ENCODE results near the gene SMIM11.
"Not testable (repeated sequence)": the region's sequence is repeated elsewhere in the genome, so short reads cannot be mapped to it uniquely, and the experiment has no call there.

The SMIM11 gene

GRCh38 chr21:34374940-34375618 is at the start of gene SMIM11:
Gene SMIM11, plus strand, starts transcription at chr21:34375507. Its CDS starts 3,998 bp downstream, at chr21:34379505.
- not testable (repeated sequence) for DNase-seq

- DNase-seq, result no peak
These were observed 45.3 kb upstream of the SMIM11 start for GRCh38 chr21:34330055-34330454.

- no peak for DNase-seq
These were observed 43.6 kb upstream of the SMIM11 start for GRCh38 chr21:34331726-34332125.

GRCh38 chr21:34332347-34332746 is 43.0 kb upstream of the SMIM11 start:
- DNase-seq, result no peak

GRCh38 chr21:34333121-34333739 is 42.1 kb upstream of the SMIM11 start:
- DNase-seq, result no peak

- no peak for DNase-seq
These were observed 40.0 kb upstream of the SMIM11 start for GRCh38 chr21:34335316-34335715.

GRCh38 chr21:34336245-34336644 is 39.1 kb upstream of the SMIM11 start:
- no peak for DNase-seq

- DNase-seq, result no peak
These were observed 38.4 kb upstream of the SMIM11 start for GRCh38 chr21:34336756-34337391.

GRCh38 chr21:34337741-34338140 is 37.6 kb upstream of the SMIM11 start:
- no peak for DNase-seq

GRCh38 chr21:34338226-34338625 is 37.1 kb upstream of the SMIM11 start:
- no peak for DNase-seq

GRCh38 chr21:34340061-34340460 is 35.2 kb upstream of the SMIM11 start:
- no peak for DNase-seq

- no peak for DNase-seq
These were observed 32.8 kb upstream of the SMIM11 start for GRCh38 chr21:34342476-34342875.

- DNase-seq, result no peak
These were observed 32.0 kb upstream of the SMIM11 start for GRCh38 chr21:34343347-34343746.

- DNase-seq, result no peak
These were observed 31.4 kb upstream of the SMIM11 start for GRCh38 chr21:34343838-34344381.

GRCh38 chr21:34344584-34344983 is 30.7 kb upstream of the SMIM11 start:
- no peak for DNase-seq

GRCh38 chr21:34345091-34345871 is 30.0 kb upstream of the SMIM11 start:
- no peak for DNase-seq

GRCh38 chr21:34345892-34346291 is 29.4 kb upstream of the SMIM11 start:
- no peak for DNase-seq

- no peak for DNase-seq
These were observed 26.3 kb upstream of the SMIM11 start for GRCh38 chr21:34348890-34349519.

GRCh38 chr21:34351786-34352241 is 23.5 kb upstream of the SMIM11 start:
- peak; percentile 48 for DNase-seq

- DNase-seq, result no peak
These were observed 22.8 kb upstream of the SMIM11 start for GRCh38 chr21:34352556-34352955.

- DNase-seq, result no peak
These were observed 22.1 kb upstream of the SMIM11 start for GRCh38 chr21:34353182-34353581.

GRCh38 chr21:34354836-34355235 is 20.5 kb upstream of the SMIM11 start:
- no peak for DNase-seq

- DNase-seq, result no peak
These were observed 19.7 kb upstream of the SMIM11 start for GRCh38 chr21:34355570-34355969.
